ENCODE measurements around the gene RBKS.

RBKS gene

DNA sequence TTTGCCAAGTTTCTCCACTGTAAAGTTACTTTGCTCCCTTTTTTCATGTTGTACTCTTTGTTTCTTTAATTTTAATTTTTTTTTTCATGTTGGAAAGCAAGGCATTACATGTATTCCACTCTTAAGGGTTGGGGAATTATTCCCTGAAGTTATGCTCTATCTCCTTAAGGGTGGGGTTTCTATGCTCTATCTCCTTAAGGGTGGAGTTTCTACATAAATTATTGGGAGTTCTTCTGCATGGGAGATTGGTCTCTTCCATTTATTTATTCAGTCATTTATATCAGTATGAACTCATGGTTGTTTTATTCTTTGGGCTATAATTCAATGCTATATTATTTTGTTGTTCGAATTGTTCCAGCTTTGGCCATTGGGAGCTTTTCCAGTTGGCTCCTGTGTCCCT is 107.5 kb downstream of the RBKS start:
- Histone ChIP-seq H2AFZ (ENCODE audit: low read depth) (no peak overlapping the region), H3K27ac (no peak overlapping the region), H3K79me2 (ENCODE audit: insufficient read depth, low read depth) (0 out of 2 replicates have a peak, but pooled peaks cover 5% of the 10 kb centered on the region), H3K4me2 (no peak overlapping the region), H3K9ac (no peak overlapping the region), H3K4me3 (IDR thresholded peaks at IDR 0.05; ENCODE audit: insufficient read depth, low read depth, low read length) (no peak overlapping the region), H4K20me1 (ENCODE audit: insufficient read depth) (no peaks in the 10 kb centered on the region), H3K36me3 (ENCODE audit: insufficient read depth) (no peaks in the 10 kb centered on the region), H3K27me3 (ENCODE audit: insufficient read depth, low read depth) (no peaks in the 10 kb centered on the region), H3K4me1 (ENCODE audit: low read depth, poor library complexity, severe bottlenecking) (no peaks in the 10 kb centered on the region)
- TF ChIP-seq CTCF (conservative IDR thresholded peaks at IDR 0.05; ENCODE audit: low read depth, low read length), result no peak

- H3K36me3 ChIP-seq (ENCODE audit: insufficient read depth), result no peaks in the 10 kb centered on the region; the same call in 1 of the 2 replicates
- H3K27ac ChIP-seq, result no peak overlapping the region
- TF ChIP-seq CTCF (conservative IDR thresholded peaks at IDR 0.05; ENCODE audit: low read depth, low read length), result no peak
- no peak overlapping the region for H2AFZ ChIP-seq (ENCODE audit: low read depth)
- no peak overlapping the region for H3K4me3 ChIP-seq (IDR thresholded peaks at IDR 0.05; ENCODE audit: insufficient read depth, low read depth, low read length)
- no peak overlapping the region for H3K9ac ChIP-seq
- peaks cover 7% of the 10 kb centered on the region; the same call in 1 of the 2 replicates for H3K79me2 ChIP-seq (ENCODE audit: insufficient read depth, low read depth)
- H3K27me3 ChIP-seq (ENCODE audit: insufficient read depth, low read depth), result no peaks in the 10 kb centered on the region
- H3K4me2 ChIP-seq, result no peak overlapping the region
- H3K4me1 ChIP-seq (ENCODE audit: low read depth, poor library complexity, severe bottlenecking), result no peaks in the 10 kb centered on the region
- H4K20me1 ChIP-seq (ENCODE audit: insufficient read depth), result no peaks in the 10 kb centered on the region
Observed at GRCh38 chr2:27781496-27781895, 108.7 kb downstream of the RBKS start.

DNA sequence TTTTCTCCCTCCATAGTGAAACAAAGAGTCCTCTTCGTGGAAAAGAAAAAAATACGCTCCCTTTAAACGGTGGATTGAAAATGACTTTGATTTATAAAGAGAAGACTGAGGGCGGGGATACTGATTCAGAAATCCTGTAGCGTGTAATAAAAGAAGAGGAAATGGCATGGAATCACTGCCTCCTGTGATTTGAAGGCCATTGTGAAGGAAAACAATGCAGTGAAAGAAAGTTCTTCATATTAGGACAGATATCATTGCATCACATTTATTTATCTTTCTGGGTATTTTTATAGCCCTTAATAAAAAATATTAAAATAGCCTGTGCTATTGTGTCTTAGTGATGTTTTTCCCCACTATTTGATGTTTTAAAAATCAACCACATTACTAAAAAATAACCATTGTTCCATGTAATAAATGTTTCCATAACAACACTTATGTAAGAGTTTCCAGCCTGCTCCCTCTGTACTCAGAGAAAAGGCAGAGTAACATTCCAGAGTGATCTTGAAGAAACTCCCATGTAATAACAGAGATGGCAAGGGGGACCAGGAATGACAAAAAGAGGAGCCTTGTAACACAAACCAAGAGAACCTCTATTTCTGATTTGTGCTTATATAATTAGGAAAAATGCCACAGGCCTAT is 110.7 kb downstream of the RBKS start:
- Histone ChIP-seq H3K27me3 (ENCODE audit: insufficient read depth, low read depth) (no peaks in the 10 kb centered on the region), H3K4me1 (ENCODE audit: low read depth, poor library complexity, severe bottlenecking) (no peaks in the 10 kb centered on the region), H4K20me1 (ENCODE audit: insufficient read depth) (no peaks in the 10 kb centered on the region), H3K27ac (no peak overlapping the region), H3K4me2 (no peak overlapping the region), H3K79me2 (ENCODE audit: insufficient read depth, low read depth) (peaks cover 7% of the 10 kb centered on the region; the same call in 1 of the 2 replicates), H2AFZ (ENCODE audit: low read depth) (no peak overlapping the region), H3K36me3 (ENCODE audit: insufficient read depth) (no peaks in the 10 kb centered on the region; the same call in 1 of the 2 replicates), H3K9ac (no peak overlapping the region), H3K4me3 (IDR thresholded peaks at IDR 0.05; ENCODE audit: insufficient read depth, low read depth, low read length) (no peak overlapping the region)
- no peak for TF ChIP-seq CTCF (conservative IDR thresholded peaks at IDR 0.05; ENCODE audit: low read depth, low read length)

- Histone ChIP-seq H3K4me2 (no peak overlapping the region), H4K20me1 (ENCODE audit: insufficient read depth) (no peaks in the 10 kb centered on the region), H3K4me1 (ENCODE audit: low read depth, poor library complexity, severe bottlenecking) (peaks cover 13% of the 10 kb centered on the region), H3K4me3 (IDR thresholded peaks at IDR 0.05; ENCODE audit: insufficient read depth, low read depth, low read length) (no peak overlapping the region), H2AFZ (ENCODE audit: low read depth) (no peak overlapping the region), H3K27ac (no peak overlapping the region), H3K36me3 (ENCODE audit: insufficient read depth) (no peaks in the 10 kb centered on the region; the same call in 1 of the 2 replicates), H3K27me3 (ENCODE audit: insufficient read depth, low read depth) (no peaks in the 10 kb centered on the region), H3K9ac (no peak overlapping the region), H3K79me2 (ENCODE audit: insufficient read depth, low read depth) (peaks cover 28% of the 10 kb centered on the region)
- no peak for TF ChIP-seq CTCF (conservative IDR thresholded peaks at IDR 0.05; ENCODE audit: low read depth, low read length)
Observed at GRCh38 chr2:27776696-27777095, 113.5 kb downstream of the RBKS start.
